Erythroblast (primary cell): Measurements from ENCODE around the gene RTF2.

Source experiments
- DNase-seq, 2 experiments: peaks; one replicate each; lab custom pipeline; 2025; lab: John Stamatoyannopoulos, UW
- GATA1 ChIP-seq: IDR thresholded peaks from 2 replicates; pipeline ENCODE4 v1.6.1; 2011; ENCODE audit warnings: low read depth, mild to moderate bottlenecking, control low read depth, low read length, moderate library complexity
- POLR2A ChIP-seq: IDR thresholded peaks from 2 replicates; pipeline ENCODE4 v1.6.1; 2011; ENCODE audit warnings: mild to moderate bottlenecking, low read length

RTF2 gene

DNA sequence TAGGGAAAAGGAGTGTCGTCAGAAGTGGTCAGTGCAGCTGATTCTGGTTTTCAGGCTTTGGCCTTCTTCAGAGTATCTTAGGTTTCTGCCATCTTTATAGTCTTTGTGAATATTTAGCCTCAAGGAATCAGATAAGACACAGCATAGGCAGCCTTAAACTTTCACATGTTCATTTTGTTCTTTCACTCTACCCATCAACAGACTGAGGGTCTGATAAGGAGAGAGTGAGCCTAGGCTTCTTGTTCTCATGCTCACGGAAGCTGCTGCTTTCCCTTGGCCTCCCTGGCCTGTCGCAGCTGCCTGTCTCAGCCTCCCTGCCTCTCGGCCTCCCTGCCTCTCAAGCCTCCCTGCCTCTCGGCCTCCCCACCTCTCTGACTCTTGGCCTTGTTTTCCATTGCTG, 20.1 kb downstream of the RTF2 start:
- TF ChIP-seq POLR2A (no peak), GATA1 (no peak)
- peak in 1 of 2 experiments; percentile 41 for DNase-seq

DNA sequence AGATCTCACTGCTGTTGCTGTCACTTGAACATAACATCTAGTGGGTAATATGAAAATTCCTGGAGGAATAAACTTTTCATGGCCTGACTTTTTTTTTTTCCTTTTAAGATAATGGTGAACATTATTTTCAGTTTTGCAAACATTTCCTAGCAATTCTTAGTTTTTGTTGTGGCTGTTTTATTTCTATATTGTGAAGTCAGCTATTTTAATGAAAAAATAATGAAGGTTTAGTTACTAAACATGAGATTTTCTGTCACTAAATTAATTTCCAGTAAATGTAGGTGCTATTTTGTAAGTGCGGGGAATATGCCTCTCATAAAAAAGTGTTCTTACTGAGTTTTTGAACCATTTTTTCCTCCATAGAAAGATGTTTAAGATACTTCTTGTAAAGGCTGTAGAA, 32.7 kb downstream of the RTF2 start:
- TF ChIP-seq POLR2A (no peak), GATA1 (no peak)
- DNase-seq: no peak

GRCh38 chr20:56503916-56504315, 35.5 kb downstream of the RTF2 start:
- TF ChIP-seq GATA1 (no peak), POLR2A (no peak)
- DNase-seq: no peak

- peak; percentile 17 to 29 for DNase-seq
- no peak for TF ChIP-seq GATA1
- no peak for TF ChIP-seq POLR2A
Measured at GRCh38 chr20:56504373-56505005, 36.1 kb downstream of the RTF2 start.

DNA sequence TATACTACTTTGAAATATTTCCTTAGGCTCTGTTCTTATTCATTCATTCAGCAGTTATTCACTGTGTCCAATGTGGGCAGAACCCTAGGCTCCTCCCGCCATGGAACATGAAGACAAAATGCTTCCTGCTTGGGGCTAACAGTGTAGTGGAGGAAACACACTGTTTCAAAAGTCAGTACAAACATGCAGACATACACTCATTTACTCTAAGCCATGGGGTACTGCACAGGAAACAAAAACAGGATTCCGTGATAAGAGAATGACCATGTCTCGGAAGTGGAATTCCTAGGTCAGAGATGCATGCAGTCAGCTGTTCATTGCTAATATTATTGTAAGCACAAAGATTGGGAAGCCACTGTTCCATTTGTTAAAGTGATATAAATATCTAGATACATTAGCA, 37.7 kb downstream of the RTF2 start:
- TF ChIP-seq GATA1 (no peak), POLR2A (no peak)
- no peak for DNase-seq

DNA sequence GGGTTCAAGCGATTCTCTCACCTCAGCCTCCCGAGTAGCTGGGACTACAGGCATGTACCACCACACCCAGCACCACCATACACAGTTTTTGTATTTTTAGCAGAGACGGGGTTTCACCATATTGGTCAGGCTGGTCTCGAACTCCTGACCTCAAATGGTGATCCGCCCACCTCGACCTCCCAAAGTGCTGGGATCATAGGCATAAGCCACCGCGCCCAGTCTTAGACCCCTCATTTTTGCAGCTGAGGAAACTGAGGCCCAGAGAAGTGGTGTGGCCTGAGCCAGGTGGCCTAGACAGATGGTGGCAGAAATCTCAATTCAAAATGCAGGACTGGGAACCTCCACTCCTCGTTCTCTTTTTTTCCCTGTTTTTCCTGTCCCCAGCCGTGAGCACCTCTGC, 43.5 kb downstream of the RTF2 start:
- no peak for DNase-seq
- no peak for TF ChIP-seq POLR2A
- no peak for TF ChIP-seq GATA1

GRCh38 chr20:56513161-56514150, 45.0 kb downstream of the RTF2 start:
- TF ChIP-seq POLR2A (no peak), GATA1 (no peak)
- no peak for DNase-seq

DNA sequence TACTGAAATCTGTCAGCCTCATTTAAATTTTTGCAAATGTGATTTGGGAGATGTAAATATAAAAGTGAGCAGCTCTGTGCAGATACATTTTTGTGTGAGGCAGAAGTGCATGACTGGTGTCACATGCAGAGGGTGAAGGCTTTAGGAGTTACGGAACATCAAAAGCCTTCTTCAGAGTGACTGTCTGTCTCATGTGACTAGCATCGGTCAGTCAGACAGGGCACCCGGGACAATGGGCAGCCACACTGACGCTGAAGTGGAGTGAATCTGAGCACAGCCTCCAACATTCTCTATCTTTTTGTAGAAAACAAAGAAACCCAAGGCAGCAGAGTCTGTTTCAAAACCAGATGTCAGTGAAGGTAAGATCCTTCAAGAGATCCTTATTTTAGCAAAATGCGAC, 48.2 kb downstream of the RTF2 start:
- TF ChIP-seq POLR2A (no peak), GATA1 (no peak)
- no peak for DNase-seq

GRCh38 chr20:56517211-56517610, 48.8 kb downstream of the RTF2 start:
- TF ChIP-seq POLR2A: no peak
- no peak for TF ChIP-seq GATA1

GRCh38 chr20:56517641-56518040, 49.2 kb downstream of the RTF2 start:
- no peak for DNase-seq
- no peak for TF ChIP-seq GATA1
- no peak for TF ChIP-seq POLR2A

More at GRCh38 chr20:56517211-56517610, 48.8 kb downstream of the RTF2 start:
- DNase-seq: no peak

DNA sequence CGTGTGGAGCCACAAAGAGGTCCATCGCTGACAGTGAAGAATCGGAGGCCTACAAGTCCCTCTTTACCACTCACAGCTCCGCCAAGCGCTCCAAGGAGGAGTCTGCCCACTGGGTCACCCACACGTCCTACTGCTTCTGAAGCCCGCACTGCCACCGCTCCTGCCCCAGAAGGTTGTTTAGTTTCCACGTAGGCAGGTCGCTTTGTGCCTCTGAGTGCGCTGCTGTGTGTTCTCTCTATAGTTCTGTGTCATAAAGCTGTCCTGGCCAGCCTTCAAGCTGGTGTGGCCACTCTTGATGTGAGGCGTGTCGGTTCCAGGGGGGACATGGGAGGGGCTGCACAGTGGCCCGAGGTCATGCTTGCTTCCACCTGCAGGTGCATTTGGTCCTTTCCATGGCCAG, 49.7 kb downstream of the RTF2 start:
- TF ChIP-seq POLR2A: no peak
- TF ChIP-seq GATA1: no peak
- no peak for DNase-seq

DNA sequence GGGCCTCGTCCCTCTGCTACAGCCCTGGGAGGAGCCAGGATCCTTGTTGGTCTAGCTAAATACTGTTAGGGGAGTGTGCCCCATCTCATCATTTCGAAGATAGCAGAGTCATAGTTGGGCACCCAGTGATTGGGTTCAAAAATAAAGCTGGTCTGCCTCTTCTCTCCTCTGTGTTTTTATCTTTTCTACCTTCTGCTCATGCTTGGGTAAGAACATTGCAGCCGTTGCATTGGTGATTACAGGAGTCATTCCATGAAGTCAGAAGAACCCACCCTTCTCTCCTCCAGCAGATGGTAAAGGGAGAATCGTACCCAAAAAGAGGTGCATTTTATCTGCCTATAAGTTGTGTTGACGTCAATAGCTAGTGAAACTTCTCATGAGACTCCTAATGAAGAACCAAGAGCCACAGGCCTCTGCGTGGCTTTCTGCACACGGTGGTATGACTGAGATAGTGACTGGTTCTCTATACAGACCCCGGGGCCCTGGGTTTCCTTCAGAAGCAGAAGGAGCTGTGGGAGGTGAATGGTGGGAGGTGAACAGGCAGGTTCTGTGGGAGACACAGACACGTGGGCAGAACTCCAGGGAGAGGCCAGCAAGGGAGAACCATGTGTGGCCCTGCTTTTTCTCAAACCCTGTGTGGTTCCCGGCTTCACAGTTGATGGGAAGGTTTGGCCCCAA, 50.4 kb downstream of the RTF2 start:
- TF ChIP-seq POLR2A (no peak), GATA1 (no peak)
- DNase-seq: peak in 1 of 2 experiments; percentile 11

GRCh38 chr20:56519551-56519950, 51.1 kb downstream of the RTF2 start:
- DNase-seq: no peak
- TF ChIP-seq GATA1: no peak
- TF ChIP-seq POLR2A: no peak
